ENCODE measurements around the gene ABCC1.

DNA sequence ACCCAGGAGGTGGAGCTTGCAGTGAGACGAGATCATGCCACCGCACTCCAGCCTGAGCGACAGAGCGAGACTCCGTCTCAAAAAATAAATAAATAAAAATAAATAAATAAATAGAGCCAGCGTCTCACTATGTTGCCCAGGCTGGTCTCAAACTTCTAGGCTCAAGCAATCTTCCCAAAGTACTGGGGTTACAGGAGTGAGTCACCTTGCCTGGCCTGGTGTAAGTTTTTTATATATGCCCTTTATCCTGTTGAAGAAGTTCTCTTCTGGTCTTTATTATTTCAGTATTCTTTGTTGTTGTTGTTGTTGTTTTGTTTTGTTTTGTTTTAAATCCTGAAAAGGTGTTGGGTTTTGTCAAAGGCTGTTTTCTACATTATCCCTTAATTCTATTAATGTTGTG lies 30.1 kb upstream of the ABCC1 start:
- TF ChIP-seq, protein P1, sequence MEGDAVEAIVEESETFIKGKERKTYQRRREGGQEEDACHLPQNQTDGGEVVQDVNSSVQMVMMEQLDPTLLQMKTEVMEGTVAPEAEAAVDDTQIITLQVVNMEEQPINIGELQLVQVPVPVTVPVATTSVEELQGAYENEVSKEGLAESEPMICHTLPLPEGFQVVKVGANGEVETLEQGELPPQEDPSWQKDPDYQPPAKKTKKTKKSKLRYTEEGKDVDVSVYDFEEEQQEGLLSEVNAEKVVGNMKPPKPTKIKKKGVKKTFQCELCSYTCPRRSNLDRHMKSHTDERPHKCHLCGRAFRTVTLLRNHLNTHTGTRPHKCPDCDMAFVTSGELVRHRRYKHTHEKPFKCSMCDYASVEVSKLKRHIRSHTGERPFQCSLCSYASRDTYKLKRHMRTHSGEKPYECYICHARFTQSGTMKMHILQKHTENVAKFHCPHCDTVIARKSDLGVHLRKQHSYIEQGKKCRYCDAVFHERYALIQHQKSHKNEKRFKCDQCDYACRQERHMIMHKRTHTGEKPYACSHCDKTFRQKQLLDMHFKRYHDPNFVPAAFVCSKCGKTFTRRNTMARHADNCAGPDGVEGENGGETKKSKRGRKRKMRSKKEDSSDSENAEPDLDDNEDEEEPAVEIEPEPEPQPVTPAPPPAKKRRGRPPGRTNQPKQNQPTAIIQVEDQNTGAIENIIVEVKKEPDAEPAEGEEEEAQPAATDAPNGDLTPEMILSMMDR (IDR thresholded peaks at IDR 0.05; ENCODE audit: low read depth, low read length, poor library complexity, severe bottlenecking) = no peak
- no peak for TF ChIP-seq EZH2phosphoT487 (IDR thresholded peaks at IDR 0.05; ENCODE audit: borderline replicate concordance, low read length)

All from DOHH2 (cell line).